GM19467 (cell line): Measurements from ENCODE around the gene KIF4B.

Experiments
- ATAC-seq: cut with Tn5 transposase; IDR thresholded peaks from one replicate; pipeline ENCODE4 v1.9.1; 2021; ENCODE audit warnings: mild to moderate bottlenecking, moderate library complexity; ENCODE audit not compliant: unreplicated experiment

KIF4B gene

GRCh38 chr5:155050384-155051019, 36.9 kb downstream of the KIF4B start:
- ATAC-seq, result no peak

DNA sequence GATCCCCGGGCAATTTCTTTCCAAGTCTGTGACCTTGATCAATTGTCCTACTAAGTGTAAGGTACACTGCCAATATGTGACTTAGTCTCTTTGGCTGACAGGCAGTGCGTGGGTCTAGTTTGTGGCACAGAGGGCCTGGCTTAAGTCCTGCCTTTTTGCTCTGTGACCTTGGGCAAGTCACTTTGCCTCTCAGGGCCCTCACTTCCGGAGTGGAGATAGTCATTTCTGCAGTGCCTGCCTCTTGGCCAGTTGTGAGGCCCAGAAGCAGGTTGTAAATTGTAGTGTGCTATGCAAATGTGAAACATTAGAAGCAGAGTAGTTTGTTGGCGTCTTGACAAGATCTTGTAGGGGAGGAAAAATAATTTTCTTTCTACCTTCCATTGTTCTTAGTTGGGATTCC, 39.0 kb downstream of the KIF4B start:
- ATAC-seq, result no peak

- no peak for ATAC-seq
Measured at GRCh38 chr5:155053501-155053900, 39.9 kb downstream of the KIF4B start.

DNA sequence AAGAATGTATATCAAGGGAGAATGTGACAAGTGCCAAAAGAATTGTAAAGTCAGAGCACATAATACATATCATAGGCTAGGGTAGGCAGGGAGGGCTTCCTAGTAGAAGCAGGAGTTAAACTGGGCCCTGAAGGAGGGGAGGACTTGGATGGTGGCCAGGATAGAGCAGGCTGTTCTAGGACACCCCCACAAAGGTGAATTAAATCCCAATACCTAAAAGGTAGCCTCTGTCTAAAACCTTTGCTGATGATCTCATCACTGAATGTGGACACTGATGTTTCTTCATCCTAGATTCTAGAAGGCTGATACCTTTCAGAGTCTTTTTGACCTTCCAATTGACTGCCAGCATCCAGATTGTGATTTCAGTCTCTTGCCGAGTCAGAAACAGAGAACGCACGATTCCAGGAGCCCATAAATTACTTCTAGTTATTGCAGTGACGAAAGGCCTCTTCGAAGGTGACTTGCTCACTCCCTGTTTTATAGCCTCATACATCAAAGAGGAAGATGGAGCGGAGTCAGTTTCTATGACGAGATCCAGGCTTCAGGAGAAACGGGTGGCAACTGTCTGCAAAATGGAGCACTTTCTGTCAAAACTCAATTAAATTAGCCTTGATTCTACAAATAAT, 43.2 kb downstream of the KIF4B start:
- no peak for ATAC-seq

GRCh38 chr5:155057626-155058025, 44.1 kb downstream of the KIF4B start:
- no peak for ATAC-seq

DNA sequence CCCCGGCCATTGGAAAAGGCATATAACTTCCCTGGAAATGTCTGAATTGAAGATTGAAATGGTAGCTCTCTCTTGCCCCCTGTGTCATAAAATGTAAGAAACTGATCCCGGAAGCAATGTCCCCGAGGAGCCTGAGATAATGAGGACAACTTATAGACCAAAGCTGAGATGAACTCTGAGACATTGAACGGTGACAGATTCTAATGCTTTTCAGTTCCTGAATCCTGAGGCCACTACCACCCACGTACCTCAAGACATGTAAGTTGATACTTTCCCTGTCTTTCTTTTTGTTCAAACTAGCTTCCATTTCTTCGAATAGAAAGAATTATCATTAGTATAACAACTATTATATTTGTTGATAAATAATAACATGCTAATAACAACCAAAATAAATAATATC, 51.0 kb downstream of the KIF4B start:
- no peak for ATAC-seq

DNA sequence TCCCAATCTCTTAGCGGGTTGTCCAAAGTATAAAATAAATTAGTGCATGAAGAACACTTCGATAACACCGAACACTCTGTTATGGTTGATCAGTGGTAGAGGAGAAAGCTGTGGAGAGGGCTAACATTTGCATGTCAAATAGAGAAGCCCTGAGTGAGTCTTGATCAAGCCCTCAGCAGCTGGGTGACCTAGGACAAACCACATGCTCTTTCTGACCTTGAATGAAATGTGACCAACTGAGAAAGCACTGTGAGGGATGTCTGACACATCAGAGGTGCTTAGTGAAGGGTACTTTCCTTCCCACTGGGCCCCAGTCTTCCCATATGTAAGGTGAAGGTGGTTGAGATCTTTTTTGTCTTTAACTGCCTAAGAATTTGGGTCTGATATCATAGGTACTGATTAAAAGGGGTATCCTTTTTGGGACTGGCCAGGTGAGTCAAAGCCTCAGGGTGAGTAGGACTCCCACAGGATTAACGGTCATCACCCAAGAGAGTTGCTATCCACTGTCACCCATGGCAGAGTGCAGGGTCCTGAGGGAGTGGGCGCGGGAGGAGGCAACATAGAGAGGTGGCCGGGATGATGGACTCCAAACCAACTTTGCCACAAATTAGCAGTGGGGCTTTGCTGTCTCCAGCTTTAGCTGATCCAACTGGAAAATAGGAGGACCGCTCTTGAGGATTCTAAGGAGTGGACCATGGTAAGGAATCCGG, 53.5 kb downstream of the KIF4B start:
- no peak for ATAC-seq
